IPS DF 4.7 (cell line): ENCODE measurements around the gene VGLL1.

ENCODE experiments used
- DNase-seq: peaks from one replicate; pipeline ENCODE4 v3.0.0-alpha.2; 2013; ENCODE audit warnings: low spot score; ENCODE audit errors: extremely low read depth

VGLL1 gene

GRCh38 chrX:136531951-136532350 lies at the start of gene VGLL1:
TSS of gene VGLL1 (plus strand) at chrX:136532215. CDS start at chrX:136536021, 3,806 bp downstream.
- DNase-seq = no peak

GRCh38 chrX:136487647-136488046 lies 44.4 kb upstream of the VGLL1 start, which contains the start of gene BRS3:
TSS of gene BRS3 (plus strand) at chrX:136487947. CDS start at chrX:136488115, 168 bp downstream.
- no peak for DNase-seq

- no peak for DNase-seq
Observed at GRCh38 chrX:136488706-136489105, 43.3 kb upstream of the VGLL1 start.

GRCh38 chrX:136491832-136492231 lies 40.2 kb upstream of the VGLL1 start:
- no peak for DNase-seq

- no peak for DNase-seq
Observed at GRCh38 chrX:136493011-136493410, 39.0 kb upstream of the VGLL1 start.

- DNase-seq = no peak
Observed at GRCh38 chrX:136495043-136495442, 37.0 kb upstream of the VGLL1 start.

GRCh38 chrX:136496186-136496763 lies 35.7 kb upstream of the VGLL1 start:
- no peak for DNase-seq

- no peak for DNase-seq
Observed at GRCh38 chrX:136496764-136497555, 35.1 kb upstream of the VGLL1 start.

GRCh38 chrX:136497556-136498052 lies 34.4 kb upstream of the VGLL1 start, which contains the start of gene HTATSF1:
TSS of gene HTATSF1 (plus strand) at chrX:136497592. CDS start at chrX:136497685, 93 bp downstream.
- DNase-seq = no peak

- DNase-seq = no peak
Observed at GRCh38 chrX:136519069-136519468, 12.9 kb upstream of the VGLL1 start.

- DNase-seq = no peak
Observed at GRCh38 chrX:136523770-136524169, 8.2 kb upstream of the VGLL1 start.

- no peak for DNase-seq
Observed at GRCh38 chrX:136525738-136526606, 6.0 kb upstream of the VGLL1 start.

- DNase-seq = peak; percentile 0
Observed at GRCh38 chrX:136528645-136529315, 3.2 kb upstream of the VGLL1 start.

GRCh38 chrX:136529795-136530194 lies 2.2 kb upstream of the VGLL1 start:
- DNase-seq = no peak

GRCh38 chrX:136534131-136534530 lies 2.1 kb downstream of the VGLL1 start:
- DNase-seq = no peak

GRCh38 chrX:136538811-136539210 lies 6.8 kb downstream of the VGLL1 start:
- DNase-seq = no peak

- DNase-seq = no peak
Observed at GRCh38 chrX:136540226-136540625, 8.2 kb downstream of the VGLL1 start.

- no peak for DNase-seq
Observed at GRCh38 chrX:136541294-136541693, 9.3 kb downstream of the VGLL1 start.

GRCh38 chrX:136542281-136542680 lies 10.3 kb downstream of the VGLL1 start:
- DNase-seq = no peak

GRCh38 chrX:136546371-136546781 lies 14.4 kb downstream of the VGLL1 start:
- no peak for DNase-seq

- no peak for DNase-seq
Observed at GRCh38 chrX:136549226-136549625, 17.2 kb downstream of the VGLL1 start.
